ENCODE results near the gene UBD. TPM values are rescaled to one million over a fixed set of nuclear protein-coding genes. Genes with fewer than 3 reads are reported as not detected.

The UBD gene
- total and polyA plus RNA-seq, 10 of the 15 experiments (the other 5 are each of a cell fraction or from before 2014, with no cell fraction given): 23.4 to 101 (median 35.7) TPM

DNA sequence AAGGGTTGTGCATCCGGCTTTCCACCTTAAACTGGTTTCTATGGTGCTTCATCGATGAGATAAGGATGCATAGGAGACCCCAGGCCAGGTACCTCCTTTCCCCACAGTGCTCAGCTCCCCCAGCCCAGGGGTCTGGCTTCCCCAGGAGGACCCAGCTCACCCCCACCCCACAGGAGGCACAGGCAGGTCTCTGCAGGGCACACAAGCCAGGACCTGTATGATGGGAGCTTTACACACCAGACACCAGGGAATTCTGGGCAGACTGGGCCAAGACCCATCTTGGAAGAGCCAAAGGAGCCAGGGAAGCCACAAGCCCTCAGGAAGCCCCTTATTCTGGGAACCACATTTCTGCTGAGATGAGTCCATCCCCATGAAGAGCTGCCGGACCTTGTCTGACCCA is 29.6 kb downstream of the UBD start (continued):
- no peak for TF ChIP-seq EZH2 (IDR thresholded peaks at IDR 0.05; ENCODE audit: borderline replicate concordance, control insufficient read depth, low read depth, low read length)

DNA sequence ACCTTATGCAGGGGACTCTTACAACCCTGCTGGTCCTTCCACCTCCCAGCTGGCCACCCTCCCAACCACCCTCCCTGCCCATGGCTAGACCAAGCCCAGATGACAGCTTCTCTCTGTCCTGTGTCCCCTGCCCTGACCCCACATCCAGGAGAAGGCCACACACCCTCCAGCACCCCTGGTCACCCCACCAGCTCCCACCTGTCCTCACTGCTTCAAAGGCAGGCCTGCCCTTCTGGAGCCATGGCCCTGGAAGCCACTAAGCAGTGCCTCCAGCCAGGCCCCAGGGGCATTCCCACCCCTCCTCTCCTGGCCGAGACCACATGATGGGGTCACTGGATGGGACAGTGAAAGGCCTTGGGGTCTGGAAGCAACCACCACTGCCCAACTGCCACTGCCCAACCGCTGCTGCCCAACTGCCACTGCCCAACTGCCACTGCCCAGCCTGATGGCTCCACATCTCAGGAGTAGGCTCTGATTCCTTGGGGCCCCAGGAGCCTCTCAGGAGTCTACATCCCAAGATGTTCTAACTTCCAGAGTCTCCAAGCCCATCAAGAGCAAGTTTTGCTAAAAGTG is 30.5 kb downstream of the UBD start:
- ChIA-PET RAD21 (ENCODE audit: unreplicated experiment) (no interaction called here), POLR2A (no interaction called here), SMC1A (ENCODE audit: uncharacterized antibody, unreplicated experiment) (no interaction called here), CTCF (no interaction called here)
- no peaks in the 10 kb centered on the region for H4K20me1 ChIP-seq (ENCODE audit: control insufficient read depth, insufficient read depth)
- no peak overlapping the region for H3K4me2 ChIP-seq (ENCODE audit: control insufficient read depth, insufficient read depth)
- ATAC-seq (no peak), FAIRE-seq (no peak), DNase-seq (ENCODE audit: low read depth, low spot score) (no peak)
- no peaks in the 10 kb centered on the region for H3K9me3 ChIP-seq (replicated peaks; ENCODE audit: control insufficient read depth, insufficient read depth, low read length)
- H3K79me2 ChIP-seq (ENCODE audit: control insufficient read depth, insufficient read depth, low read length): no peaks in the 10 kb centered on the region
- no peak overlapping the region for H3K27ac ChIP-seq (ENCODE audit: control insufficient read depth, insufficient read depth)
- in situ Hi-C loops (cut with MboI) (no loop called here), intact Hi-C loops (cut with micrococcal nuclease; ENCODE audit: unreplicated experiment) (no loop called here)
- 0 out of 4 replicates have a peak, but pooled peaks cover 0 to 2% of the 10 kb centered on the region in 2 experiments for H3K27me3 ChIP-seq (replicated peaks in 1 of 2; ENCODE audit: control insufficient read depth in 2 of 2, insufficient read depth in 2 of 2, low read length in 1 of 2)
- H2AFZ ChIP-seq (ENCODE audit: control insufficient read depth, low read depth, low read length): no peak overlapping the region
- no peak overlapping the region for H3K4me3 ChIP-seq
- H3K36me3 ChIP-seq (ENCODE audit: control insufficient read depth in 2 of 2, insufficient read depth in 2 of 2, low read length in 1 of 2): no peaks in the 10 kb centered on the region
- TF ChIP-seq TCF12 (IDR thresholded peaks at IDR 0.05; ENCODE audit: low read depth, low read length) (no peak), CBX3 (IDR thresholded peaks at IDR 0.05; ENCODE audit: borderline replicate concordance, low read depth) (no peak), ELK1 (IDR thresholded peaks at IDR 0.05; ENCODE audit: low read depth, low read length) (no peak), EZH2 (IDR thresholded peaks at IDR 0.05; ENCODE audit: borderline replicate concordance, control insufficient read depth, low read depth, low read length) (no peak), LARP7 (IDR thresholded peaks at IDR 0.05) (no peak), NKRF (conservative IDR thresholded peaks at IDR 0.05) (no peak), POLR2A (IDR thresholded peaks at IDR 0.05; ENCODE audit: low read depth, low read length) (no peak), RAD51 (IDR thresholded peaks at IDR 0.05) (no peak), SIN3A (IDR thresholded peaks at IDR 0.05; ENCODE audit: low read depth, low read length) (no peak)
- no peak overlapping the region for H3K9ac ChIP-seq (ENCODE audit: control insufficient read depth, insufficient read depth, low read length)
- 5% methylated on average over 2 of the region's 2 CpGs for WGBS (ENCODE audit: insufficient coverage, insufficient replicate concordance, low lambda C conversion rate, missing lambda C conversion rate)
- no TSS peak for BruUV-seq (replicated peaks)
- H3K4me1 ChIP-seq (ENCODE audit: control insufficient read depth, insufficient read depth, low read length): no peaks in the 10 kb centered on the region

Measured in GM12878 (cell line).